ENCODE measurements around the gene PLEKHA8. TPM values are rescaled to one million over a fixed set of nuclear protein-coding genes. Genes with fewer than 3 reads are reported as not detected.

Gene PLEKHA8
- total RNA-seq, 1 donor from 2014 or later = 20.3 TPM

GRCh38 chr7:30019960-30020359 is 8.3 kb upstream of the PLEKHA8 start:
- Mint-ChIP-seq H3K27me3 (ENCODE audit: low read depth) (no peaks in the 10 kb centered on the region), H3K27ac (ENCODE audit: unreplicated experiment) (peak overlapping the region; percentile 28), H3K9me3 (ENCODE audit: low read depth) (no peaks in the 10 kb centered on the region), H3K4me1 (ENCODE audit: low read depth) (peaks cover 41% of the 10 kb centered on the region), H3K4me3 (ENCODE audit: unreplicated experiment) (no peak overlapping the region), H3K36me3 (ENCODE audit: low read depth) (peaks cover 10% of the 10 kb centered on the region)
- no peak for DNase-seq (ENCODE audit: low spot score)
- TF ChIP-seq, protein P1, sequence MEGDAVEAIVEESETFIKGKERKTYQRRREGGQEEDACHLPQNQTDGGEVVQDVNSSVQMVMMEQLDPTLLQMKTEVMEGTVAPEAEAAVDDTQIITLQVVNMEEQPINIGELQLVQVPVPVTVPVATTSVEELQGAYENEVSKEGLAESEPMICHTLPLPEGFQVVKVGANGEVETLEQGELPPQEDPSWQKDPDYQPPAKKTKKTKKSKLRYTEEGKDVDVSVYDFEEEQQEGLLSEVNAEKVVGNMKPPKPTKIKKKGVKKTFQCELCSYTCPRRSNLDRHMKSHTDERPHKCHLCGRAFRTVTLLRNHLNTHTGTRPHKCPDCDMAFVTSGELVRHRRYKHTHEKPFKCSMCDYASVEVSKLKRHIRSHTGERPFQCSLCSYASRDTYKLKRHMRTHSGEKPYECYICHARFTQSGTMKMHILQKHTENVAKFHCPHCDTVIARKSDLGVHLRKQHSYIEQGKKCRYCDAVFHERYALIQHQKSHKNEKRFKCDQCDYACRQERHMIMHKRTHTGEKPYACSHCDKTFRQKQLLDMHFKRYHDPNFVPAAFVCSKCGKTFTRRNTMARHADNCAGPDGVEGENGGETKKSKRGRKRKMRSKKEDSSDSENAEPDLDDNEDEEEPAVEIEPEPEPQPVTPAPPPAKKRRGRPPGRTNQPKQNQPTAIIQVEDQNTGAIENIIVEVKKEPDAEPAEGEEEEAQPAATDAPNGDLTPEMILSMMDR (IDR thresholded peaks at IDR 0.05) = no peak

DNA sequence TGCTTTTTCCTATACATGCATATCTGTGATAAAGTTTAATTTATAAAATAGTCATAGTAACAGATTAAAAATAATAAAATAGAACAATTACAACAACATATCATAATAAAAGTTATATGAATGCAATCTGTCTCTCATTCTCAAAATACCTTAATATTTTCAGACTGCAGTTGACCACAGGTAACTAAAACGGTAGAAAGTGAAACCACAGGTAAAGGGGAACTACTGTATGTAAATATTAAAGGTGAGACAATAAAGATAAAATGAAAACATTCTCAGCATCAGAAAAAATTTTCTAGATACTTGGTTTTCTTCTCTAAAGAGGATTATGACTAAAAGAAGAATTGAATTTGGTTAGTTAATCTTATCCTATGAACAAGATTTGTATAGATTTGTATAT is 7.7 kb upstream of the PLEKHA8 start:
- Mint-ChIP-seq H3K36me3 (ENCODE audit: low read depth) (peaks cover 10% of the 10 kb centered on the region), H3K9me3 (ENCODE audit: low read depth) (no peaks in the 10 kb centered on the region), H3K27me3 (ENCODE audit: low read depth) (no peaks in the 10 kb centered on the region), H3K4me1 (ENCODE audit: low read depth) (peaks cover 47% of the 10 kb centered on the region), H3K4me3 (ENCODE audit: unreplicated experiment) (no peak overlapping the region), H3K27ac (ENCODE audit: unreplicated experiment) (no peak overlapping the region)
- TF ChIP-seq, protein P1 (IDR thresholded peaks at IDR 0.05) = no peak
- DNase-seq (ENCODE audit: low spot score) = no peak

GRCh38 chr7:30022991-30023390 is 5.2 kb upstream of the PLEKHA8 start:
- H3K4me1 Mint-ChIP-seq (ENCODE audit: low read depth) = peaks cover 61% of the 10 kb centered on the region
- H3K9me3 Mint-ChIP-seq (ENCODE audit: low read depth) = no peaks in the 10 kb centered on the region
- H3K4me3 Mint-ChIP-seq (ENCODE audit: unreplicated experiment) = no peak overlapping the region
- DNase-seq (ENCODE audit: low spot score) = no peak
- no peaks in the 10 kb centered on the region for H3K27me3 Mint-ChIP-seq (ENCODE audit: low read depth)
- TF ChIP-seq, protein P1 (IDR thresholded peaks at IDR 0.05) = no peak
- no peak overlapping the region for H3K27ac Mint-ChIP-seq (ENCODE audit: unreplicated experiment)
- peaks cover 5% of the 10 kb centered on the region for H3K36me3 Mint-ChIP-seq (ENCODE audit: low read depth)

DNA sequence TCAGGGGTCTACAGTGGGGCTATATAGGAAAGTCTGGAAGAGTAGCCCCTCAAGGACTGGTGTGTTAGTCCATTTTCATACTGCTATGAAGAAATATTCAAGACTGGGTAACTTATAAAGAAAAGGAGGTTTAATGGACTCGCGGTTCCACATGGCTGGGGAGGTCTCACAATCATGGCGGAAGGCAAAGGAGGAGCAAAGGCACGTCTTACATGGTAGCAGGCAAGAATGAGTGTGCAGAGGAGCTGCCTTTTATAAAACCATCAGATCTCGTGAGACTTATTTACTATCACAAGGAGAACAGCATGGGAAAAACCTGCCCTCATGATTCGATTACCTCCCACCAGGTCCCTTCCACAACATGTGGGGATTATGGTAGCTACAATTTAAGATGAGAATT is 4.7 kb upstream of the PLEKHA8 start:
- H3K27ac Mint-ChIP-seq (ENCODE audit: unreplicated experiment) = no peak overlapping the region
- H3K36me3 Mint-ChIP-seq (ENCODE audit: low read depth) = peaks cover 2% of the 10 kb centered on the region
- no peaks in the 10 kb centered on the region for H3K9me3 Mint-ChIP-seq (ENCODE audit: low read depth)
- H3K4me3 Mint-ChIP-seq (ENCODE audit: unreplicated experiment) = no peak overlapping the region
- H3K27me3 Mint-ChIP-seq (ENCODE audit: low read depth) = no peaks in the 10 kb centered on the region
- DNase-seq (ENCODE audit: low spot score) = no peak
- TF ChIP-seq, protein P1 (IDR thresholded peaks at IDR 0.05) = no peak
- H3K4me1 Mint-ChIP-seq (ENCODE audit: low read depth) = peaks cover 61% of the 10 kb centered on the region

DNA sequence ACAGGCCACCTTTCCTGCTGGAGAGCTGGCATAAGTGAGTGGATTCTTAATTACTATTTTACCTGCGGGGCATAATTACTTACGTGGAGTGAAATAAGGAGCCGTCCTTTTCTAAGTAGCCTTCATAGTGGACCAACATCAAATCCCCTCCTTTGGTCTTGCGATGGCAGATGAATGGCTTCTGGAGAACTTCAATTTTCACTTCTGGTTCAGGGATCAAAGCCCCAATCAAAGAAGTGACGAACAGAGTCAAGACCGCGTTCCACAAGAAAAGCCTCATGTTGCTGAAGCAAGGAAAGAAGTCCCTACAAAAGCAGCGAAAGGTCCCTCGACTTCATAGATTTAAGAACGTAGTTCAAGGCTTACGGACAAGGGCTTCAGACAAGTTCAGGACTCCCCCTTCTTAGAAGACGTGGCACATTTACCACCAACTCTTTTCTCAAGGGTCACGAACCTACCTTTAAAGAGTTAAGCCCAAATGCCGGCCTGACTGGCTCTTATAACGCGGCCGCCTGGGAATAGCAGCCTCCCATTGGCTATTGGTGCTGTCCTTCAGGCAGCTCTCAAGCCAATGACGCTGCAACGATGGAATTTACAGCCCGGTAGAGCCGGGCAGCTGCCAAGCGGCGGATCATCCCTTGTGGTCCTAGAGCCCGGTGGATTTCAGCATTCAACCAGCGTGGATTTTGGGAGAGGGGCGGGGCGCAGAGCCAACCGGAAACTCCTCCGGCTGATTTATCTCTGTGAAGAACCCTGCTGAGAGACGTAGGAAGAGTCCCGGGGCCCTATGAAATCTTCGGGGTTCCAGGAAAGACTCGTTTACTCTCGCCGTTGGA is 1.8 kb upstream of the PLEKHA8 start, which contains the start of gene FKBP14:
TSS of gene FKBP14 (minus strand) at position 474 of the 836 bp plus-strand sequence. CDS start at position 280, 194 bp downstream.
- DNase-seq (ENCODE audit: low spot score) = peak; percentile 97
- H3K27me3 Mint-ChIP-seq (ENCODE audit: low read depth) = no peaks in the 10 kb centered on the region
- H3K36me3 Mint-ChIP-seq (ENCODE audit: low read depth) = no peaks in the 10 kb centered on the region
- no peak within 1 kb of the TSS for H3K4me3 Mint-ChIP-seq (ENCODE audit: unreplicated experiment)
- H3K27ac Mint-ChIP-seq (ENCODE audit: unreplicated experiment) = peak within 1 kb of the TSS; percentile 95
- TF ChIP-seq, protein P1 (IDR thresholded peaks at IDR 0.05) = no peak
- no peaks in the 10 kb centered on the region for H3K9me3 Mint-ChIP-seq (ENCODE audit: low read depth)
- H3K4me1 Mint-ChIP-seq (ENCODE audit: low read depth) = peaks cover 47% of the 10 kb centered on the region

Data from chondrocyte (in vitro differentiated cells).